PFSK-1 (cell line): ENCODE results near the gene C1QTNF5.
A peak's percentile ranks its signal among the peaks of the same experiment; 100 is the strongest.

Experiments
- FOXP2 ChIP-seq: optimal IDR thresholded peaks from 2 replicates; pipeline ENCODE3; 2011; ENCODE audit warnings: borderline replicate concordance, control low read depth, inconsistent platforms; ENCODE audit not compliant: insufficient read depth; ENCODE audit errors: extremely low read length, extremely low read depth
- POLR2AphosphoS5 ChIP-seq: IDR thresholded peaks from 2 replicates; pipeline ENCODE4 v1.6.1; 2012; ENCODE audit warnings: low read depth, mild to moderate bottlenecking, control low read depth, low read length, moderate library complexity
- SIN3A ChIP-seq: IDR thresholded peaks from 2 replicates; pipeline ENCODE4 v1.6.1; 2012; ENCODE audit warnings: mild to moderate bottlenecking, low read length, moderate library complexity, borderline replicate concordance; ENCODE audit not compliant: insufficient read depth
- TAF1 ChIP-seq: IDR thresholded peaks from 2 replicates; pipeline ENCODE4 v1.6.1; 2012; ENCODE audit warnings: low read length, control low read depth, borderline replicate concordance; ENCODE audit not compliant: insufficient read depth
- TF ChIP-seq, protein P1 (sequence below), 2 experiments: IDR thresholded peaks; 2 replicates each; pipeline versions ENCODE4 v1.6.1 to v1.8.0; 2011 to 2012; ENCODE audit warnings: low read depth in 2 of 2, low read length in 2 of 2, control low read depth in 1 of 2, inconsistent platforms in 1 of 2, mild to moderate bottlenecking in 1 of 2, moderate library complexity in 1 of 2; ENCODE audit not compliant: insufficient read depth in 1 of 2

Gene C1QTNF5

DNA sequence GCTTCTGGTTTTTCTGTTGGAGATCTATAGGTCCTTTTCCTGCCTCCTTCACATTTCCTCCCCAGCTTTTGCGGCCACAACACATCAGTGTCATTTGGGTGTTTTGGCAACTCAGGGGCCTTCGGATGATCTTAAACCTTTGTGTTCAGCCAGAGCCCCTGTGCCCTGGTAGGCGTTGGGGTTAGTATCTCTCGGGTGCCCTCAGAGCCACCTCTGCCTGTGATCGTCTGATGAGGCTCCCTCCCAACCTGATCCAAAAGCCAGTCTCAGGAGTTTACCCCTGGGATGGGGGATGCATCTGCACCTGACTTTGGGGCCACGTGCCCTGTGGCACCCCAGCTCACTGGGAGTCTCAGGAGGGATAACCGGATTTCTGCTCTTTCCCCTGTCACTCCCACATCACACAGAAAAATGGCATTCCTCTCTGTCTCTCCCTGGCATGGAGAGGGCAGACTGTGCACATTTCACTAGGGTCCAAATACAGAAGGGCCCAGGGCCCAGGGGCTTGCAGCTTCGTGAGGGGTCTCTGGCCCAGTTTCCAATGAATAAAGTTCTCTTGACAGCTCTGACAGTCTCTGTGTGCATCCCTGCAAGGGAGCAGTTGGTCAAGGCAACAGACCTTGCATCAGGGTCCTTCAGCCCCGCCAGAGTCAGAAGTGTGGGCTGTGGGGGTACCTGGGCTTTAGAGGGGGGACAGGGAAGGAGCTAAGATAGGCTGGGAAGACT is 3.8 kb downstream of the C1QTNF5 start:
- TF ChIP-seq SIN3A: no peak
- TF ChIP-seq, protein P1, sequence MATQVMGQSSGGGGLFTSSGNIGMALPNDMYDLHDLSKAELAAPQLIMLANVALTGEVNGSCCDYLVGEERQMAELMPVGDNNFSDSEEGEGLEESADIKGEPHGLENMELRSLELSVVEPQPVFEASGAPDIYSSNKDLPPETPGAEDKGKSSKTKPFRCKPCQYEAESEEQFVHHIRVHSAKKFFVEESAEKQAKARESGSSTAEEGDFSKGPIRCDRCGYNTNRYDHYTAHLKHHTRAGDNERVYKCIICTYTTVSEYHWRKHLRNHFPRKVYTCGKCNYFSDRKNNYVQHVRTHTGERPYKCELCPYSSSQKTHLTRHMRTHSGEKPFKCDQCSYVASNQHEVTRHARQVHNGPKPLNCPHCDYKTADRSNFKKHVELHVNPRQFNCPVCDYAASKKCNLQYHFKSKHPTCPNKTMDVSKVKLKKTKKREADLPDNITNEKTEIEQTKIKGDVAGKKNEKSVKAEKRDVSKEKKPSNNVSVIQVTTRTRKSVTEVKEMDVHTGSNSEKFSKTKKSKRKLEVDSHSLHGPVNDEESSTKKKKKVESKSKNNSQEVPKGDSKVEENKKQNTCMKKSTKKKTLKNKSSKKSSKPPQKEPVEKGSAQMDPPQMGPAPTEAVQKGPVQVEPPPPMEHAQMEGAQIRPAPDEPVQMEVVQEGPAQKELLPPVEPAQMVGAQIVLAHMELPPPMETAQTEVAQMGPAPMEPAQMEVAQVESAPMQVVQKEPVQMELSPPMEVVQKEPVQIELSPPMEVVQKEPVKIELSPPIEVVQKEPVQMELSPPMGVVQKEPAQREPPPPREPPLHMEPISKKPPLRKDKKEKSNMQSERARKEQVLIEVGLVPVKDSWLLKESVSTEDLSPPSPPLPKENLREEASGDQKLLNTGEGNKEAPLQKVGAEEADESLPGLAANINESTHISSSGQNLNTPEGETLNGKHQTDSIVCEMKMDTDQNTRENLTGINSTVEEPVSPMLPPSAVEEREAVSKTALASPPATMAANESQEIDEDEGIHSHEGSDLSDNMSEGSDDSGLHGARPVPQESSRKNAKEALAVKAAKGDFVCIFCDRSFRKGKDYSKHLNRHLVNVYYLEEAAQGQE (IDR thresholded peaks at IDR 0.05; ENCODE audit: insufficient read depth in 1 of 2, low read depth in 2 of 2, low read length in 2 of 2): no peak
- no peak for TF ChIP-seq TAF1
- TF ChIP-seq FOXP2: no peak
- no peak for TF ChIP-seq POLR2AphosphoS5

DNA sequence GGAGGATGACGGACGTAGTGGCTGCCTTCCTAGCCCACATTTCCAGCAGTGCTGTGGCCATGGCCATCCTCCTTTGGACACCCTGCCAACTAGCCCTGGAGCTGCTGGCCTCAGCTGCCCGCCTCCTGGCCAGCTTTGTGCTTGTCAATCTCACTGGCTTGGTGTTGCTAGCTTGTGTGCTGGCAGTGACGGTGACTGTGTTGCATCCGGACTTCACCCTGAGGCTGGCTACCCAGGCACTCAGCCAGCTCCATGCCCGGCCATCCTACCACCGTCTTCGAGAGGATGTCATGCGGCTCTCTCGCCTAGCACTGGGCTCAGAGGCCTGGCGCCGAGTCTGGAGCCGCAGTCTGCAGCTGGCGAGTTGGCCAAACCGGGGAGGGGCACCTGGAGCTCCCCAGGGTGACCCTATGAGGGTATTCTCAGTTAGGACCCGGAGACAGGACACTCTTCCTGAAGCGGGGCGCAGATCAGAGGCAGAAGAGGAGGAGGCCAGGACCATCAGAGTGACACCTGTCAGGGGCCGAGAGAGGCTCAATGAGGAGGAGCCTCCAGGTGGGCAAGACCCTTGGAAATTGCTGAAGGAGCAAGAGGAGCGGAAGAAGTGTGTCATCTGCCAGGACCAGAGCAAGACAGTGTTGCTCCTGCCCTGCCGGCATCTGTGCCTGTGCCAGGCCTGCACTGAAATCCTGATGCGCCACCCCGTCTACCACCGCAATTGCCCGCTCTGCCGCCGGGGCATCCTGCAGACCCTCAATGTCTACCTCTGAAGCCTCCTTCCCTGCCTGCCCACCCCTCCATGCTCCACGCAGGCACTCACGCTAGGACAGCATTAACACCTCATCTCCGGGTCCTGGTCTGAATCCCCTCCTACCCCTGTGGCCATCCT is 4.8 kb downstream of the C1QTNF5 start:
- TF ChIP-seq TAF1 (no peak), SIN3A (no peak), FOXP2 (no peak), POLR2AphosphoS5 (no peak)
- TF ChIP-seq, protein P1 (IDR thresholded peaks at IDR 0.05; ENCODE audit: insufficient read depth in 1 of 2, low read depth in 2 of 2, low read length in 2 of 2): no peak

DNA sequence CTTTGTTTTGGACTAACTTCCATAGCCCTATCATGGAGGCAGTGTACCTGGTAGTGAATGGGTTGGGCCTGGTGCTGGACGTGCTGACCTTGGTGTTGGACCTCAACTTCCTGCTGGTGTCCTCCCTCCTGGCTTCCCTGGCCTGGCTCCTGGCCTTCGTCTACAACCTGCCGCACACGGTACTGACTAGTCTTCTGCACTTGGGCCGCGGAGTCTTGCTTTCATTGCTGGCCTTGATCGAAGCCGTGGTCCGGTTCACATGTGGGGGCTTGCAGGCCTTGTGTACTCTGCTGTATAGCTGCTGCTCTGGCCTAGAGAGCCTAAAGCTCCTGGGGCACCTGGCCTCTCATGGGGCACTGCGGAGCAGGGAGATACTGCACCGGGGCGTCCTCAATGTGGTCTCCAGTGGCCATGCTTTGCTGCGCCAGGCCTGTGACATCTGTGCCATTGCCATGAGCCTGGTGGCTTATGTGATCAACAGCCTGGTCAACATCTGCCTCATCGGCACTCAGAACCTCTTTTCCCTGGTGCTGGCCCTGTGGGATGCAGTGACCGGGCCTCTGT is 5.5 kb downstream of the C1QTNF5 start:
- TF ChIP-seq, protein P1 (IDR thresholded peaks at IDR 0.05; ENCODE audit: insufficient read depth in 1 of 2, low read depth in 2 of 2, low read length in 2 of 2): 0 out of 4 replicates have a peak, but pooled peaks of 1 of the 2 experiments have one; percentile 23
- TF ChIP-seq POLR2AphosphoS5: no peak

DNA sequence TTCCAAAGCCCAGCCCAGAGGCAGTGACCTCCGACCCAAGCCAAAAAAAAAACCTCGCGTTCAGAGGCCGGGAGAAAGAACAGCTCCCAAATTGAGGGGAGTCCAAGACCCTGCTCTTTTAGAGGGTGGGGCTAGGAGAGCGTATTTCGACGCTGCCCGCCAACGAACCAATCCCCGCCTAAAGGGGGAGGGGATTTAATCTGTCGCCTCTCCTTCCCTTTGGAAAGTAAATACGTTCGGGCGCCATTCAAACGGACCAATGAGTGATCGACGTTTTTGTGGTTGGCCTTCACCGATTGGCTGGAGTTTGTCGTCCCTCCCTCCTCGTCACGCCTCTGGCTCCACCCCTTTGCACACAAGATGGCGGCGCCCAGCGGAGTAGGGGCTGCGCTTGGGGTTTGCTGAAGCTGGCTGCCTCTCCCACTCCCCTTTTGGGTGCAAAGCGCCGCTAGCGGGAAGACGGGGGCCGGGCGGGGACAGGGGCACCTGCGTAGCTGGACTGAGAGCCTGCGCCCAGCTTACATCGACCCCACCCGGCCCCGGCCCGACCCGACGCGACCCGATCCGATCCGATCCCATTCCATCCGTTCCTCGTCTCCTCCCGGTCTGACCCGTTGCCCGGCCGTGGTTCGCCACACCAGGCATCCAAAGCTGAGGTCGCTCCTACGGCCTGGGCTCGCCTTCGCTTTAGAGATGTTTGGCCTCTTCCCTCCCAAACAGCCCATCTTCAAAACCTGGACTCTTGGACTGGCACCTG is 6.3 kb downstream of the C1QTNF5 start, which contains the start of gene RNF26:
Gene RNF26 (plus strand): TSS at position 354 of the 757 bp plus-strand sequence. CDS start 596 bp downstream, outside the sequence.
- TF ChIP-seq TAF1: peak; percentile 92
- TF ChIP-seq, protein P1 (IDR thresholded peaks at IDR 0.05; ENCODE audit: insufficient read depth in 1 of 2, low read depth in 2 of 2, low read length in 2 of 2): 0 out of 4 replicates have a peak, but pooled peaks of 1 of the 2 experiments have one; percentile 28
- peak; percentile 8 for TF ChIP-seq FOXP2
- TF ChIP-seq POLR2AphosphoS5: peak; percentile 83
- TF ChIP-seq SIN3A: no peak
